Activated CD4-positive, CD25-positive, alpha-beta regulatory T cell treated with anti-CD3 and anti-CD28 coated beads, Interleukin-2, amount 50 U/mL, for 72 hours (primary cell): ENCODE data around the gene CD28.

Source experiments
- DNase-seq: peaks from one replicate; pipeline ENCODE4 v3.0.0; 2021

The CD28 gene

DNA sequence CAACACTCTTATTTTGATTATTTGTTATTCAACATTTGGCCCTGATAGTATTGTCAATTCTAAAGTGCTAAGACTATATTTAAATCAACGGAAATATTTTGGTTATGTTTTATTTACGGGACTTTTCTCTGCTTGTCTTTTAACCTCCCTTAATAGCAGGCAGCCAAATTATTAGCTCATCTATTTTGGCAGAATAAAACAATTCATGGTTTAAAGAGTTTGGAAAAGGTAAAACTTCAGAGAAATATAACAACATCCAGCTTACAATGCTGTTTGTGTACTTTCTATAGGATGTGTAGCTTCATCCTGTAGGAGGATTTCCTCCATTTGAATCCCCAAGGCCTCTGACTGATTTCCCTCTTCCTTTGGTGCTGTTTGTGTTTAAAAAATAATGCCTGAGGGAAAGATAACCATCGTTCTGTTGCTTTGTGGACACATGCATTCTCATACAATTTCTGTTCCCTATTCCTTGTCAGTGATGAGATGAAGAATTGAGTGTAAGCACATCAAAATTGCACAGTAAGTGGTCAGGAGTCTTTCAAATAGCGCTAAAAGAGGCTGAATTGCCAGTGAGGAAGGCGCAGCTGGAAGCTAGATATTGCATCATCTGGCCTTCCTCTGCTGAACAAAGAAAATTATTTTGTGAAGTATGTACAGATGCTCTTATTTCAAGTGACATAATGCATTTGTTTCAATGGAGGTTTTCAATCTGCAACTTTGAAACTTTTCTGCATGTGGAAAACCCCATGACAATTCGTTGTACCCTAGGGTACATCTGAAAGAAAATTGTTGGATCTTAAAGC is 80.3 kb downstream of the CD28 start:
- no peak for DNase-seq

DNA sequence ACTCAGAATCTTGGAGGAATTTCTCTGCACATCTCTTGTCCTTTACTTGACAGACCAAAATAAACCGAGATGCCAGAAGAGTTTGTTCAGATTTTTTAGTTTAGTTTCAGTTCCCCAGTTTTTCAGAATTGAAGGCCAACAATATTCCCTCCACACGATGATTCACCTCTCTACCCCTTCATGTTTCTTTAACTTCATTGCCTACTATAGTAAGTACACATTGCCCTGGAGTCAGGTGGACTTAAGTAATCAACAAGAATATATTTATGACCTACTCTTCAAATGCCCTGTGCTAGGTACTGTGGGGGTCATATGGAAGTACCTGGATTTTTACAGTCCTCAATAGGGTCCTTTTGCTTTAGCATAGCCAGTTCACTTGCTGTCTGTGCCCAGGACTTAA is 81.5 kb downstream of the CD28 start:
- DNase-seq: no peak
